B cell (primary cell): ENCODE results near the gene ARHGEF26. TPM values are rescaled to one million over a fixed set of nuclear protein-coding genes. Genes with fewer than 3 reads are reported as not detected.

Experiments used
- ATAC-seq: fragments of 200-7000 bp; cut with Tn5 transposase; one replicate; pipeline ENCODE4 v1.10.0; 2021; ENCODE audit warnings: low read depth, mild to moderate bottlenecking, moderate number of reproducible peaks, moderate library complexity
- CTCF ChIA-PET: fragments of 350-600 bp; sonication (Branson Sonifier 250); formaldehyde crosslinking; loops from one replicate; lab custom pipeline; 2021; ENCODE audit warnings: antibody characterized with exemption, inconsistent platforms; lab: Charles Lee
- POLR2A ChIA-PET: fragments of 350-600 bp; sonication (Branson Sonifier 250); formaldehyde crosslinking; loops from one replicate; lab custom pipeline; 2021; ENCODE audit warnings: antibody characterized with exemption; lab: Charles Lee
- DNase-seq: peaks from one replicate; pipeline ENCODE4 v3.0.0; 2013
- H2AFZ ChIP-seq: 2 replicates; pipeline ENCODE4 v1.6.1; 2012; ENCODE audit warnings: mild to moderate bottlenecking, low read depth, low read length; ENCODE audit not compliant: insufficient read depth, poor library complexity, severe bottlenecking
- H3K27ac ChIP-seq, 2 donors: 1 replicate in 1 of 2; 2 replicates in 1 of 2; pipeline ENCODE4 v1.5.1; 2012 to 2013; ENCODE audit warnings: low read length in 2 of 2, mild to moderate bottlenecking in 2 of 2, moderate library complexity in 1 of 2
- H3K27me3 ChIP-seq, 4 experiments: fragments of 200-600 bp in 1 of 4; sonication (generic) in 1 of 4; replicated peaks in 1 of 4; 1 replicate in 2 of 4; 2 replicates in 2 of 4; pipeline versions ENCODE4 v1.6.1 to v1.7.0; 2013 to 2016; ENCODE audit warnings: low read length in 3 of 4, mild to moderate bottlenecking in 2 of 4, mixed read lengths in 1 of 4, moderate library complexity in 1 of 4; ENCODE audit not compliant: insufficient read depth in 4 of 4, control insufficient read depth in 3 of 4; ENCODE audit errors: control extremely low read depth in 1 of 4
- H3K36me3 ChIP-seq, 2 experiments: replicated peaks in 1 of 2; 1 replicate in 1 of 2; 2 replicates in 1 of 2; pipeline versions ENCODE4 v1.6.1 to v1.7.1; 2013; ENCODE audit warnings: low read length in 1 of 2; ENCODE audit not compliant: insufficient read depth in 2 of 2, control insufficient read depth in 1 of 2; ENCODE audit errors: control extremely low read depth in 1 of 2, extremely low read depth in 1 of 2
- H3K4me1 ChIP-seq, 2 donors: fragments of 200-600 bp in 1 of 2; sonication (generic) in 1 of 2; 1 replicate in 1 of 2; 2 replicates in 1 of 2; pipeline versions ENCODE4 v1.5.1 to v1.6.1; 2013 to 2017; ENCODE audit warnings: low read length in 2 of 2; ENCODE audit not compliant: control insufficient read depth in 2 of 2, insufficient read depth in 2 of 2
- H3K4me2 ChIP-seq: replicated peaks from 2 replicates; pipeline ENCODE3; 2012; ENCODE audit warnings: mild to moderate bottlenecking, low read depth, low read length; ENCODE audit not compliant: poor library complexity, severe bottlenecking
- H3K4me3 ChIP-seq, 5 experiments: fragments of 200-600 bp in 1 of 5; sonication (generic) in 1 of 5; 1 replicate in 3 of 5; 2 replicates in 2 of 5; pipeline versions ENCODE4 v1.5.1 to v1.7.0; 2011 to 2016; ENCODE audit warnings: low read length in 4 of 5, mild to moderate bottlenecking in 4 of 5, low read depth in 2 of 5, control low read depth in 1 of 5, moderate library complexity in 1 of 5; ENCODE audit not compliant: insufficient read depth in 1 of 5; ENCODE audit errors: control extremely low read depth in 1 of 5, extremely low read depth in 1 of 5
- H3K79me2 ChIP-seq: fragments of 200-600 bp; sonication (generic); one replicate; pipeline ENCODE4 v1.6.0; 2016; ENCODE audit warnings: low read length; ENCODE audit not compliant: control insufficient read depth, insufficient read depth
- H3K9ac ChIP-seq: fragments of 200-600 bp; sonication (generic); 2 replicates; pipeline ENCODE4 v1.6.1; 2017; ENCODE audit warnings: mild to moderate bottlenecking, low read length, moderate library complexity
- H3K9me3 ChIP-seq, 3 donors: one replicate each; pipeline versions ENCODE4 v1.6.1 to v1.7.1; 2013; ENCODE audit warnings: low read length in 2 of 3; ENCODE audit not compliant: control insufficient read depth in 2 of 3, insufficient read depth in 1 of 3; ENCODE audit errors: control extremely low read depth in 1 of 3
- H4K20me1 ChIP-seq: 2 replicates; pipeline ENCODE4 v1.6.0; 2012; ENCODE audit warnings: mild to moderate bottlenecking, low read length; ENCODE audit not compliant: insufficient read depth, control insufficient read depth, poor library complexity, severe bottlenecking
- H3K27ac Mint-ChIP-seq: one replicate; pipeline ENCODE4 v1.8.0; 2021; ENCODE audit warnings: mixed read lengths
- H3K27me3 Mint-ChIP-seq: one replicate; pipeline ENCODE4 v1.8.0; 2021; ENCODE audit warnings: mixed read lengths
- H3K4me1 Mint-ChIP-seq: one replicate; pipeline ENCODE4 v1.8.0; 2021; ENCODE audit warnings: mixed read lengths
- H3K4me3 Mint-ChIP-seq: one replicate; pipeline ENCODE4 v1.8.0; 2021; ENCODE audit warnings: mixed read lengths
- H3K9me3 Mint-ChIP-seq: one replicate; pipeline ENCODE4 v1.8.0; 2022; ENCODE audit warnings: mixed read lengths; ENCODE audit not compliant: insufficient read depth
- CTCF ChIP-seq: fragments of 200-600 bp; IDR thresholded peaks from one replicate; pipeline ENCODE4 v1.8.0; 2022; ENCODE audit warnings: antibody characterized with exemption, mild to moderate bottlenecking
- EZH2 ChIP-seq: IDR thresholded peaks from 2 replicates; pipeline ENCODE4 v1.6.1; 2012; ENCODE audit warnings: borderline replicate concordance, low read depth, mild to moderate bottlenecking, moderate library complexity, low read length; ENCODE audit not compliant: insufficient read depth, poor library complexity, severe bottlenecking
- WGBS: methylation state at CpG from one replicate; pipeline ENCODE4 v1.1.5; 2013; ENCODE audit warnings: missing lambda C conversion rate; ENCODE audit not compliant: insufficient coverage; 5-methylcytosine and 5-hydroxymethylcytosine counted together
- intact Hi-C: fragments of 100-400 bp; cut with micrococcal nuclease; formaldehyde crosslinking; loops from one replicate; pipeline ENCODE4 v1.10.0; 2022
- polyA plus RNA-seq: library from polyadenylated mRNA; depleted of rRNA; stranded (reverse); fragments of >200 nt; gene quantifications from 2 replicates; pipeline ENCODE4 v1.2.3, GENCODE V29; 2012
- total RNA-seq, 2 donors: library from RNA; stranded (reverse); fragments of 120-200 nt in 1 of 2; gene quantifications; 1 replicate in 1 of 2; 2 replicates in 1 of 2; pipeline versions ENCODE4 v1.2.3 to v1.2.4, GENCODE V29; 2013 to 2022

The ARHGEF26 gene
- total and polyA plus RNA-seq, 2 donors (not counting 1 experiment from before 2014, with no cell fraction given) = not detected

GRCh38 chr3:154250291-154250690 lies 129.1 kb downstream of the ARHGEF26 start:
- H4K20me1 ChIP-seq = no peaks in the 10 kb centered on the region
- Mint-ChIP-seq H3K9me3 (no peaks in the 10 kb centered on the region), H3K27me3 (no peaks in the 10 kb centered on the region), H3K27ac (no peak overlapping the region), H3K4me1 (peaks cover 3% of the 10 kb centered on the region), H3K4me3 (no peak overlapping the region)
- WGBS = 100% methylated on average over 4 of the region's 4 CpGs
- H3K9me3 ChIP-seq = no peaks in the 10 kb centered on the region
- H3K4me2 ChIP-seq = no peak overlapping the region
- H2AFZ ChIP-seq = no peak overlapping the region
- H3K79me2 ChIP-seq = no peaks in the 10 kb centered on the region
- no peaks in the 10 kb centered on the region for H3K4me1 ChIP-seq
- H3K4me3 ChIP-seq = no peak overlapping the region
- ChIA-PET POLR2A (no interaction called here), CTCF (no interaction called here)
- H3K9ac ChIP-seq = no peak overlapping the region
- DNase-seq (no peak), ATAC-seq (no peak)
- intact Hi-C loops = loop anchor here (10.0 kb wide), 1 partner anchor 1085 kb away; the partner anchor contains the start of gene RAP2B
- H3K27me3 ChIP-seq = no peaks in the 10 kb centered on the region
- no peak overlapping the region for H3K27ac ChIP-seq
- TF ChIP-seq CTCF (no peak), EZH2 (no peak)
- H3K36me3 ChIP-seq = peaks cover 0 to 20% of the 10 kb centered on the region in 2 experiments

- peaks cover 3% of the 10 kb centered on the region for H3K4me1 Mint-ChIP-seq
- H3K27me3 Mint-ChIP-seq = no peaks in the 10 kb centered on the region
- H3K27ac Mint-ChIP-seq = no peak overlapping the region
- WGBS = 100% methylated on average over 3 of the region's 3 CpGs
- Histone ChIP-seq H3K27ac (no peak overlapping the region), H3K4me2 (no peak overlapping the region), H4K20me1 (no peaks in the 10 kb centered on the region), H3K36me3 (peaks cover 0 to 24% of the 10 kb centered on the region in 2 experiments), H3K9ac (no peak overlapping the region), H3K4me1 (no peaks in the 10 kb centered on the region), H3K79me2 (no peaks in the 10 kb centered on the region), H3K27me3 (no peaks in the 10 kb centered on the region), H2AFZ (no peak overlapping the region), H3K4me3 (no peak overlapping the region), H3K9me3 (no peaks in the 10 kb centered on the region)
- H3K9me3 Mint-ChIP-seq = no peaks in the 10 kb centered on the region
- TF ChIP-seq CTCF = no peak
- no peak for TF ChIP-seq EZH2
- CTCF ChIA-PET = interaction anchor here (3.9 kb wide), 1 partner anchor 1208 kb away, joined by 16 read pairs; no protein-coding TSS in a partner anchor
- POLR2A ChIA-PET = no interaction called here
- DNase-seq = no peak
- ATAC-seq = no peak
- intact Hi-C loops = loop anchor here (10.0 kb wide), 1 partner anchor 1087 kb away; the partner anchor contains the start of gene RAP2B
- H3K4me3 Mint-ChIP-seq = no peak overlapping the region
Measured at GRCh38 chr3:154251610-154252009, 130.4 kb downstream of the ARHGEF26 start.
